ENCODE measurements around the gene SHISA4. TPM values are rescaled to one million over a fixed set of nuclear protein-coding genes. Genes with fewer than 3 reads are reported as not detected.

SHISA4 gene
- total RNA-seq, 1 experiment from 2014 or later, result 6.3 TPM

DNA sequence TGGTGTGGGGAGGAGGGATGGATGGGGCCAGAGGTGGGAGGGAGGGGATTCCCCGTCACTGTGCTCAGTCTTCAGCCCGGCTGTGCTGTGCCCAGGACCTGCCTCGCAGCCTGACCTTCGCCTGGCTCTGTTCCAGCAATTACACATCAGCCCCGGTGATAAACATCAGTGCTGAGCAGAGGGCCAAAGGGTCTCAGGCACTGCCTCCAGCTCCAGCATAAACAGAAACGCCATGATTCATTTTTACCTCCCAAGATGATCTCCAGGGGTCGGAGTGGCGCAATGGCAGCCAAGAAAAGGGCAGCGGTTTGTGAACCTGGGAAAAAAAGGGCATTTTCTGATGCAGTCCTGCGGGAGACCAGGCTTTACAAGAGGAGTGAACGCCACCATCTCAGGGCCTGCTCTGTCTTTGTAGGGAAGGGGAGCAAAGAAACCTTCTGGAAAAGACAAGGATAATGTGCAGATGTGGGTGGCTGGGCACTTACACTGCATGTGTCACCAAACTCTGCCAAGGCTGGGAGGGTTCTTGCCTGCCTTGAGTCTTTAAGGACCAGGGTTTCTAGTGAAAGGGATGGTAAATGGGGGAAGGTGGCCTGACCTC is 28.1 kb downstream of the SHISA4 start (continued):
- TF ChIP-seq, protein P1, sequence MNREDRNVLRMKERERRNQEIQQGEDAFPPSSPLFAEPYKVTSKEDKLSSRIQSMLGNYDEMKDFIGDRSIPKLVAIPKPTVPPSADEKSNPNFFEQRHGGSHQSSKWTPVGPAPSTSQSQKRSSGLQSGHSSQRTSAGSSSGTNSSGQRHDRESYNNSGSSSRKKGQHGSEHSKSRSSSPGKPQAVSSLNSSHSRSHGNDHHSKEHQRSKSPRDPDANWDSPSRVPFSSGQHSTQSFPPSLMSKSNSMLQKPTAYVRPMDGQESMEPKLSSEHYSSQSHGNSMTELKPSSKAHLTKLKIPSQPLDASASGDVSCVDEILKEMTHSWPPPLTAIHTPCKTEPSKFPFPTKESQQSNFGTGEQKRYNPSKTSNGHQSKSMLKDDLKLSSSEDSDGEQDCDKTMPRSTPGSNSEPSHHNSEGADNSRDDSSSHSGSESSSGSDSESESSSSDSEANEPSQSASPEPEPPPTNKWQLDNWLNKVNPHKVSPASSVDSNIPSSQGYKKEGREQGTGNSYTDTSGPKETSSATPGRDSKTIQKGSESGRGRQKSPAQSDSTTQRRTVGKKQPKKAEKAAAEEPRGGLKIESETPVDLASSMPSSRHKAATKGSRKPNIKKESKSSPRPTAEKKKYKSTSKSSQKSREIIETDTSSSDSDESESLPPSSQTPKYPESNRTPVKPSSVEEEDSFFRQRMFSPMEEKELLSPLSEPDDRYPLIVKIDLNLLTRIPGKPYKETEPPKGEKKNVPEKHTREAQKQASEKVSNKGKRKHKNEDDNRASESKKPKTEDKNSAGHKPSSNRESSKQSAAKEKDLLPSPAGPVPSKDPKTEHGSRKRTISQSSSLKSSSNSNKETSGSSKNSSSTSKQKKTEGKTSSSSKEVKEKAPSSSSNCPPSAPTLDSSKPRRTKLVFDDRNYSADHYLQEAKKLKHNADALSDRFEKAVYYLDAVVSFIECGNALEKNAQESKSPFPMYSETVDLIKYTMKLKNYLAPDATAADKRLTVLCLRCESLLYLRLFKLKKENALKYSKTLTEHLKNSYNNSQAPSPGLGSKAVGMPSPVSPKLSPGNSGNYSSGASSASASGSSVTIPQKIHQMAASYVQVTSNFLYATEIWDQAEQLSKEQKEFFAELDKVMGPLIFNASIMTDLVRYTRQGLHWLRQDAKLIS (CRISPR knock-in tag; IDR thresholded peaks at IDR 0.05; ENCODE audit: borderline replicate concordance), result no peak

DNA sequence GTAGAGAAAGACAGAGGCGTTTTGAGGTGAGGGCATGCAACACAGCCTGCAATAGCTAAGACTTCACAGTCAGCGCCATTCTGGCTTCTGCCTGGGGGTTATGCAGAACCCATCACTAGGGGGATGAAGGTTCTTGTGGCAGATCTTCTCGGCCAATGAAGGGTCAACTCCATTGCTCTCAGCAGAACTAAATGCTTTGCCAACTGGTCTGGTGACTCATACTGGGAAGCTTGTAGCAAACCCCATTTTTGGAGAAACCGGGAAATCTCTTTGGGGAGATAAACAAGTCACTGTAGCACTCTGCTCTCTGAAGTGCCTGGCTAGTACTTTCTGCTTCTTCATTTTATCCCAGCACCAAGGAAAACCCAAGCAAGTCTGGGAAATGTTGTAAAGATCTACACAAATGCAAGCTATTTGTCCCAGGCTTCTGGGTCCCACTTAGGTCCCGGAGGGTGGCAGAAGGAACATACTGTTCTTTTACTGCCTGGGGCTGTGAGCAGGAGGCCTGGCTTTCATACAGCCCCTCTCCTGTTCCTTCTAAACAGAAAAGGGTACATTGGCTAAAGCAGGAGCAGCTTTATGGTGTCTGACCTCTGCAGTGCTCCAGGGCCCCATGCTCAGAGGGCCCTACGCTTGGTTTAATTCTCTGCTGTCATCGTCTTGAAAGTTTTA is 28.8 kb downstream of the SHISA4 start:
- POLR2A ChIA-PET, result no interaction called here
- no peaks in the 10 kb centered on the region for H3K36me3 Mint-ChIP-seq
- H3K27me3 Mint-ChIP-seq (ENCODE audit: low read depth), result no peaks in the 10 kb centered on the region; the same call in 1 of the 2 replicates
- no peak overlapping the region for H3K4me3 Mint-ChIP-seq
- TF ChIP-seq GABPB1 (CRISPR knock-in tag; IDR thresholded peaks at IDR 0.05) (no peak), EMX1 (CRISPR knock-in tag; IDR thresholded peaks at IDR 0.05) (no peak), ZNF138 (CRISPR knock-in tag; conservative IDR thresholded peaks at IDR 0.05) (no peak), ELF4 (CRISPR knock-in tag; IDR thresholded peaks at IDR 0.05; ENCODE audit: low read depth) (no peak)
- TF ChIP-seq, protein P2, sequence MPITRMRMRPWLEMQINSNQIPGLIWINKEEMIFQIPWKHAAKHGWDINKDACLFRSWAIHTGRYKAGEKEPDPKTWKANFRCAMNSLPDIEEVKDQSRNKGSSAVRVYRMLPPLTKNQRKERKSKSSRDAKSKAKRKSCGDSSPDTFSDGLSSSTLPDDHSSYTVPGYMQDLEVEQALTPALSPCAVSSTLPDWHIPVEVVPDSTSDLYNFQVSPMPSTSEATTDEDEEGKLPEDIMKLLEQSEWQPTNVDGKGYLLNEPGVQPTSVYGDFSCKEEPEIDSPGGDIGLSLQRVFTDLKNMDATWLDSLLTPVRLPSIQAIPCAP (CRISPR knock-in tag; IDR thresholded peaks at IDR 0.05), result no peak
- TF ChIP-seq, protein P1 (CRISPR knock-in tag; IDR thresholded peaks at IDR 0.05; ENCODE audit: borderline replicate concordance), result no peak
- TF ChIP-seq, protein P3, sequence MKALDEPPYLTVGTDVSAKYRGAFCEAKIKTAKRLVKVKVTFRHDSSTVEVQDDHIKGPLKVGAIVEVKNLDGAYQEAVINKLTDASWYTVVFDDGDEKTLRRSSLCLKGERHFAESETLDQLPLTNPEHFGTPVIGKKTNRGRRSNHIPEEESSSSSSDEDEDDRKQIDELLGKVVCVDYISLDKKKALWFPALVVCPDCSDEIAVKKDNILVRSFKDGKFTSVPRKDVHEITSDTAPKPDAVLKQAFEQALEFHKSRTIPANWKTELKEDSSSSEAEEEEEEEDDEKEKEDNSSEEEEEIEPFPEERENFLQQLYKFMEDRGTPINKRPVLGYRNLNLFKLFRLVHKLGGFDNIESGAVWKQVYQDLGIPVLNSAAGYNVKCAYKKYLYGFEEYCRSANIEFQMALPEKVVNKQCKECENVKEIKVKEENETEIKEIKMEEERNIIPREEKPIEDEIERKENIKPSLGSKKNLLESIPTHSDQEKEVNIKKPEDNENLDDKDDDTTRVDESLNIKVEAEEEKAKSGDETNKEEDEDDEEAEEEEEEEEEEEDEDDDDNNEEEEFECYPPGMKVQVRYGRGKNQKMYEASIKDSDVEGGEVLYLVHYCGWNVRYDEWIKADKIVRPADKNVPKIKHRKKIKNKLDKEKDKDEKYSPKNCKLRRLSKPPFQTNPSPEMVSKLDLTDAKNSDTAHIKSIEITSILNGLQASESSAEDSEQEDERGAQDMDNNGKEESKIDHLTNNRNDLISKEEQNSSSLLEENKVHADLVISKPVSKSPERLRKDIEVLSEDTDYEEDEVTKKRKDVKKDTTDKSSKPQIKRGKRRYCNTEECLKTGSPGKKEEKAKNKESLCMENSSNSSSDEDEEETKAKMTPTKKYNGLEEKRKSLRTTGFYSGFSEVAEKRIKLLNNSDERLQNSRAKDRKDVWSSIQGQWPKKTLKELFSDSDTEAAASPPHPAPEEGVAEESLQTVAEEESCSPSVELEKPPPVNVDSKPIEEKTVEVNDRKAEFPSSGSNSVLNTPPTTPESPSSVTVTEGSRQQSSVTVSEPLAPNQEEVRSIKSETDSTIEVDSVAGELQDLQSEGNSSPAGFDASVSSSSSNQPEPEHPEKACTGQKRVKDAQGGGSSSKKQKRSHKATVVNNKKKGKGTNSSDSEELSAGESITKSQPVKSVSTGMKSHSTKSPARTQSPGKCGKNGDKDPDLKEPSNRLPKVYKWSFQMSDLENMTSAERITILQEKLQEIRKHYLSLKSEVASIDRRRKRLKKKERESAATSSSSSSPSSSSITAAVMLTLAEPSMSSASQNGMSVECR (CRISPR knock-in tag; IDR thresholded peaks at IDR 0.05; ENCODE audit: borderline replicate concordance), result no peak
- TF ChIP-seq, protein P4, sequence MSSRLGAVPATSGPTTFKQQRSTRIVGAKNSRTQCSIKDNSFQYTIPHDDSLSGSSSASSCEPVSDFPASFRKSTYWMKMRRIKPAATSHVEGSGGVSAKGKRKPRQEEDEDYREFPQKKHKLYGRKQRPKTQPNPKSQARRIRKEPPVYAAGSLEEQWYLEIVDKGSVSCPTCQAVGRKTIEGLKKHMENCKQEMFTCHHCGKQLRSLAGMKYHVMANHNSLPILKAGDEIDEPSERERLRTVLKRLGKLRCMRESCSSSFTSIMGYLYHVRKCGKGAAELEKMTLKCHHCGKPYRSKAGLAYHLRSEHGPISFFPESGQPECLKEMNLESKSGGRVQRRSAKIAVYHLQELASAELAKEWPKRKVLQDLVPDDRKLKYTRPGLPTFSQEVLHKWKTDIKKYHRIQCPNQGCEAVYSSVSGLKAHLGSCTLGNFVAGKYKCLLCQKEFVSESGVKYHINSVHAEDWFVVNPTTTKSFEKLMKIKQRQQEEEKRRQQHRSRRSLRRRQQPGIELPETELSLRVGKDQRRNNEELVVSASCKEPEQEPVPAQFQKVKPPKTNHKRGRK (CRISPR knock-in tag; IDR thresholded peaks at IDR 0.05; ENCODE audit: borderline replicate concordance), result no peak
- TF ChIP-seq, protein P5, sequence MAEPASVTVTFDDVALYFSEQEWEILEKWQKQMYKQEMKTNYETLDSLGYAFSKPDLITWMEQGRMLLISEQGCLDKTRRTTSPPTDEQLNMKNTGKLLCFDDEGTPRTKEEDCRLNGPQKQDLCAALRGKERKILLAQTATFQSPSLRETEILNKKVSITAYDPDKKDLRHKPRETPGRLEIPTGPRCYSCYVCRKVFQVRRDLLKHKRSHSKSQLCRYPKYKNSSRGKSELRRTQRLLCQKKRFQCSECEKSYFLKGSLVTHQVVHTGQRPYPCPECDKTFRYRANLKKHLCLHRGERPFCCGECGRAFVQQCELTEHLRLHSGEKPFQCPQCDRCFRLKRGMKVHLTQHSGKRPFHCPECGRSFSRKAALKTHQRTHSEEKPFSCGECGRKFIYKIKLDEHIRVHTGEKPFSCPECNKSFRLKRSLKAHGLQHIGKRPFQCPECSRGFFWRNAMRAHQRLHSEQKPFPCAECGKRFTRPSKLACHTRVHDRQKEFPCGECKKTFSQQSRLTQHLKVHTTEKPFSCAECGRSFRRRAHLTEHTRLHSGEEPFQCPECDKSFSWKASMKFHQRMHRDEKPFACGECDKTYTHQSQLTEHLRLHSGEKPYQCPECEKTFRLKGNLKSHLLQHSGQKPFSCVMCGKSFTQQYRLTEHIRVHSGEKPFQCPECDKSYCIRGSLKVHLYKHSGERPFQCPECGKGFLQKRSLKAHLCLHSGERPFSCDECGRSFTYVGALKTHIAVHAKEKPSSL (CRISPR knock-in tag; conservative IDR thresholded peaks at IDR 0.05), result no peak
- TF ChIP-seq, protein P6, sequence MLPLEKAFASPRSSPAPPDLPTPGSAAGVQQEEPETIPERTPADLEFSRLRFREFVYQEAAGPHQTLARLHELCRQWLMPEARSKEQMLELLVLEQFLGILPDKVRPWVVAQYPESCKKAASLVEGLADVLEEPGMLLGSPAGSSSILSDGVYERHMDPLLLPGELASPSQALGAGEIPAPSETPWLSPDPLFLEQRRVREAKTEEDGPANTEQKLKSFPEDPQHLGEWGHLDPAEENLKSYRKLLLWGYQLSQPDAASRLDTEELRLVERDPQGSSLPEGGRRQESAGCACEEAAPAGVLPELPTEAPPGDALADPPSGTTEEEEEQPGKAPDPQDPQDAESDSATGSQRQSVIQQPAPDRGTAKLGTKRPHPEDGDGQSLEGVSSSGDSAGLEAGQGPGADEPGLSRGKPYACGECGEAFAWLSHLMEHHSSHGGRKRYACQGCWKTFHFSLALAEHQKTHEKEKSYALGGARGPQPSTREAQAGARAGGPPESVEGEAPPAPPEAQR (CRISPR knock-in tag; IDR thresholded peaks at IDR 0.05), result no peak
- DNase-seq (ENCODE audit: low spot score) (no peak), ATAC-seq (peak; percentile 41; the same call in 1 of the 2 replicates)
- CTCF ChIA-PET, result interaction anchor here (1.4 to 3.1 kb wide), 2 partner anchors 22 to 29 kb away, joined by 3 to 15 read pairs; partner anchors contain the start of gene LMOD1
- H3K4me1 Mint-ChIP-seq, result peaks cover 5% of the 10 kb centered on the region; the same call in 1 of the 2 replicates
- no peaks in the 10 kb centered on the region for H3K9me3 Mint-ChIP-seq
- H3K27ac Mint-ChIP-seq, result no peak overlapping the region
